ENCODE measurements around the gene VGLL4.

GRCh38 chr3:11610700-11611275 lies 32.9 kb downstream of the VGLL4 start:
- no peak for TF ChIP-seq EZH2phosphoT487 (IDR thresholded peaks at IDR 0.05; ENCODE audit: borderline replicate concordance, low read length)
- TF ChIP-seq, protein P1, sequence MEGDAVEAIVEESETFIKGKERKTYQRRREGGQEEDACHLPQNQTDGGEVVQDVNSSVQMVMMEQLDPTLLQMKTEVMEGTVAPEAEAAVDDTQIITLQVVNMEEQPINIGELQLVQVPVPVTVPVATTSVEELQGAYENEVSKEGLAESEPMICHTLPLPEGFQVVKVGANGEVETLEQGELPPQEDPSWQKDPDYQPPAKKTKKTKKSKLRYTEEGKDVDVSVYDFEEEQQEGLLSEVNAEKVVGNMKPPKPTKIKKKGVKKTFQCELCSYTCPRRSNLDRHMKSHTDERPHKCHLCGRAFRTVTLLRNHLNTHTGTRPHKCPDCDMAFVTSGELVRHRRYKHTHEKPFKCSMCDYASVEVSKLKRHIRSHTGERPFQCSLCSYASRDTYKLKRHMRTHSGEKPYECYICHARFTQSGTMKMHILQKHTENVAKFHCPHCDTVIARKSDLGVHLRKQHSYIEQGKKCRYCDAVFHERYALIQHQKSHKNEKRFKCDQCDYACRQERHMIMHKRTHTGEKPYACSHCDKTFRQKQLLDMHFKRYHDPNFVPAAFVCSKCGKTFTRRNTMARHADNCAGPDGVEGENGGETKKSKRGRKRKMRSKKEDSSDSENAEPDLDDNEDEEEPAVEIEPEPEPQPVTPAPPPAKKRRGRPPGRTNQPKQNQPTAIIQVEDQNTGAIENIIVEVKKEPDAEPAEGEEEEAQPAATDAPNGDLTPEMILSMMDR (conservative IDR thresholded peaks at IDR 0.05; ENCODE audit: low read depth, low read length), result no peak

Data from PC-3 (cell line).